Hematopoietic multipotent progenitor cell treated with erythropoietin and hydrocortisone succinate and interleukin-3 and kit ligand, for 4 days (in vitro differentiated cells): Measurements from ENCODE around the gene METAP2.

Source experiments
- DNase-seq: peaks from one replicate; pipeline ENCODE4 v3.0.0-alpha.2; 2015

Gene METAP2

DNA sequence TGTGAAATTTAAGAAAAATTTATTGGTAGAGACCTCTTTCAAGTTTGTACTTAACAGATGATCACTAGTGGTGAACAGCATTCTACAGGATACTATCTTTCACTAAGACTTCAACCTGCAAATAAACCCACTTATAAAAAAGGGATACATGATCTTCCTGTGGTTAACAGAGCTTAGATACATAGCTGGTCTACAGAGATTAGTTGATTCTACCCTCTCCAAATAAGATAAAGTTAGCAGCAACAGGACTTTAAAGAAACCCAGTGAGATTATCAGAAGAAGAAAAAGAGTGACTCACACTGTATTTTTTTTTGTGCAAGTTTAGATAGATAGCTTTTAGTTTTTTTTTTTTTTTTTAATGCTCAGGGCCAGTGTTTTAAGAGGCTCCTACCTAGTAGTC is 42.8 kb downstream of the METAP2 start:
- DNase-seq: peak; percentile 89

DNA sequence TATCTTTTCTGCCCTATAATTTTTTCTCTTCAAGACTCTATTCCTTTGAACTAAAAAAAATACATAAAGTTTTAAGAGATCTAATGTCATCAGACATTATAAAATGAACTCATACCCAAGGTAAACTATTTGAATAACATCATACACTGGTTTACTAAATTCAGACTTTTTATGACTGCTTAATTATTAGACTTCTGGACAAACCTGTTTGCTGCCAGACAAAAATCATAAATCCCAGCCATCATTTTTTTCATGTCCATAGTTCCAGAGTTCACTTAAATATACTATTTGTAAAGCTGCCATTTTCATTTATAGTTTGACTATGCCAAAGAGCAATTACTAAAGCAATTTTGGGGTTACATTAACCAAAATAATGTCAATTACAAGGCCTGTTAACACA is 43.3 kb downstream of the METAP2 start:
- no peak for DNase-seq

DNA sequence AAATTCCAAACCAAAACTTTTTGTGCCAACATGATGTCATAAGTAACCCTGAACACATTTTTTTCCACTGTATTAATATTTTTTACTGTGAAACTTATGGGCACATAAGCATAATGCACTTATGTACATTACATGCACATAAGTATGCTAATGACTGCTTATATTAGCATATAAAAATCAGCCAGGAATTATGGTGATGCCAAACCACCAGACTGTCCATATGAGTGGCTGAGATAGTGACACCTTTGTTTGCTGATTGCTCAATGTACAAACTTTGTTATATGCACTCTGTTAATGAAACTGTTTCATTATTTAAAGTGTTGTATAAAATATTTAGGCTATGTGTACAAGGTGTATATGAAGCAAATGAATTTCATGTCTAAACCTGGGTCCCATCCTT is 45.0 kb downstream of the METAP2 start:
- DNase-seq: peak; percentile 40

DNA sequence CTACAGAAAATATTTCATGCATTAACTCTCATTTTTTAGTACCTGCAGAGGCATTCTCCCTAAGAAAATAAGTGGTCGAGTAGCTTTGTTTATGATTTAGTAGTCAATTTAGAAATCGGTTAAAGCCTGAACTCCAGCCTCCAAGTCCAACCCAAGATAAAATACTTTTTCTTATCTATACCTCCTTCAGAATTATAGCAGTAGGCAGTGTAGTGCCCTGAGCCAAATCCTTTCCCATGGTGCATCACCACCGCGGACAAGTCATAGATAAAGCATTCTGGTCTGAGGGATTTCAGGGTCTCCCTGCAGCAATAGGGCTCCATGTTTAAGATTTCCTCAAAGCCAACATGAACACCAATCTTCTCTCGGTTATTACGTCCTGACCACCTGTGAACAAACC is 46.9 kb downstream of the METAP2 start:
- peak; percentile 44 for DNase-seq

DNA sequence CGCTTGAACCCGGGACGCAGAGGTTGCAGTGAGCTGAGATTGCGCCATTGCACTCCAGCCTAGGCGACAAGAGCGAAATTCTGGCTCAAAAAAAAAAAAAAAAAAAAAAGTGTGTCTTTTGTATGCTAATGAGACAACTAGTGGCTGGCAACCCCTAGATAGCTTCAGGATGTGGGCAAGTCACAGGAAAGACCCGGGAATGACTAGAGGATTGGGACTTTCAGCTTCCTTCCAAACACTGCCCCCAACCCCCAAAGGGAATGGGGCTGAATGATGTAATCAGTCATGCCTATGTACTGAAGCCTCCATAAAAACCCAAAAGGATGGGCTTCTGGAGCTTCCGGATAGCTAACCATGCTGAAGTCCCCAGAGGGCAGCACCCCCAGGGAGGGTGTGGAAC is 48.7 kb downstream of the METAP2 start:
- no peak for DNase-seq

DNA sequence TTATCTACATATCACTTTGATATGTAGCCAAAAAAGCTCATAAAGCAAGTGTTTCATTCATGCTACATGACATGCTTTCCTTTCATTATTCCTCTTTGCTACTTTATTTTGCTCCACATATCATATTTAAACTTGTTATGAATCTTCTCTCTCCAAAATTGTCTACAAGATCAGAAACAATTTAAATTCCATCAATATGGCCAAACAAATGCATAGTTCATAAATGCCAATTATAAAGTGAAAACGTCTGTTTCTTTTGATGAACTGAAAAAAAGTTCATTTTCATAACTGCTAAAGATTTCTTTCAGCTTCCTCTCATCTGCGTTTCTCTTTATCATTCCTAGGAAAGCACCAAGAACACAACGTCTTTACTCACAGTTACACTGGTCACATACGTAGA is 54.5 kb downstream of the METAP2 start:
- DNase-seq: no peak

DNA sequence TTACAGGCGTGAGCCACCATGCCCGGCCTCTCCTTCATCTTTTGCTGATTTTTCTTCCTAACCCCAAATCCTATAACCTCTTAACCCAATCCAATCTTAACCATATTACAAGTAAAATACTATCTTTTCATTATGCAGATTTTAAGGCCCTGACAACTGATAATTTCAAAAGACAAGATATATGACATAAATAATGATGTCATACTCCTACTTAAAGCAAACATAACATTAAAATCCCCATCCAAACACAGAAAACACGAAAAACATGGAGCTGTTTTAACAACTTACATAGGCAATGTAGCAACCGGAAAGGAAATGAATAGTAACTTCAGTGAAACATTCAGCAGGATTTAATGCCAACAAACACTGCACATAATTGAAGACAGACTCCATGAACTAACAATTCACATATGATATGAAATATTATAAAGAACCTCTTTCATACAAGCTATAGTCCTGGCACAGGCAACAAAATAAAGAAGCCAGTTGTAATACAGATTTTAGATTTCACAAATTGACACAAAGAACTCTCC is 55.8 kb downstream of the METAP2 start:
- DNase-seq: no peak

DNA sequence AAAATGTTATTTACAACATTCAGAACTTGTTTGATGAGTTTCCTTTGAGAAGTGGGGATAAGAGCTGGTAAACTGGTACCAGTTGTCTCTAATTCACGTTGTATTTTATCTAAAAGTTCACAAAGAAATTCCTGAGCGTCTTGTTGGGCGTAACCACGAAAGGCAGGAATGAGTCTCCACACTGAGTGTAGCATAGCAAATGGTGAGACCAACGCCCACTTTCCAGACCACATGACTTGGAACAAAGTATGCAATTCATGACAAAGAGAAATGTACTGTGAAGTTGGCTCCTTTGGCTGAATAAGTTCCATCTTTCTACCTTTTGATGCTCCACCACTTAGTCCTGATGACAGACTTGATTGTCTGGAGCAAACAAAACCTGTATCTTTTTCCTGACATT is 58.9 kb downstream of the METAP2 start:
- no peak for DNase-seq

DNA sequence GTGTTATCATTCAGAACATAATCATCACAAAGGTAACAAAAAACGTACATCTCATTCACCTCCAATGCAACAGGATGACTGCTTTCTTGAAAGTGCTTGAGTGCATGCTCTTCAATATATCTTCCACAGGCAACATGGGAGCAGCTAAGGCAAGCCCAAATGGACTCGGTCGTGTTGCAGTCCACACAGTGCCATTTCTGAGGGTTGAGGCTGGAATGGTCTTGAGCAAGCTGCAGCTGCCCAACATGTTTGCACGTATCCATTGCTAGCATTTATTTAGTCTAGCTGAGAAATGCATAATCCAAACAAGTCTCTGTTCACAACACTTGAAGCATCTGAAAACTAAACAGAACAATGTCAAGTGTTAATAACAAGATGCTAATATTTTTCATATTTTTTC is 60.0 kb downstream of the METAP2 start:
- DNase-seq: no peak

DNA sequence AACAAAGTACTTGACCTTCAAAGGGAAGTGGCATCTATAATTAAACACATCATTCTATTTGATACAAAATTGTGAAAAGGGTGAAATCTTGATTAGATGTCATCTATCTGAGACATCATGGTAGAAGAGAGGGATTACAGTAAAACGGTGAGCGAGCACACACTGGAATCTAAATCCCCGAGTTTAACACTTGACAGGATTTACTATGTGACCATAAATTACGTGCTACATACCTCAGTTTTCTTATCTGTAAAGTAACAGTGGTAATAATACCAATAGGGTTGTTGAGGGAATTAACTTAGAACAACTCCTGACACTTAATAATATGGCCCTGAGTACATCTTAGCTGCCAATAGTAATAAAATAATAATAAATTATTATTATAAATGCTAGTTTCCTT is 64.1 kb downstream of the METAP2 start:
- DNase-seq: no peak

DNA sequence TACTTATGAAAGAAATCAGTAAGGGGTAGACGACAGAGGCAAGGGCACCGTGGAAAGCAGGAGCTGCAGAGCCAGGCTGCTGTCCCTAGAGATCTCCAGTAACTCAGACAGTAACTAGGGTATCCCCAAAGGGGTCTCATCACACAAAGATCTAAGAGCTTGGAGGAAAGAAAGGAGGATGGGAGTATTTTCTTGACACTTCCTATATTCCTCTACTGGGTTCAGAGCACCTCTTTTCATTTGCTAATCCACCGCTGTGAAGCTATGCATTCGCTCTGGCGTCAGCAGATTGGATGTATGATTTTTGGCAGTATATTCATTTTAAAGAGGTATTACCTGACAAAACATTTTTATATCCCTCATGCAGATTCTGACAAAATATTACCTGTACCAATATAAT is 64.7 kb downstream of the METAP2 start:
- DNase-seq: no peak

DNA sequence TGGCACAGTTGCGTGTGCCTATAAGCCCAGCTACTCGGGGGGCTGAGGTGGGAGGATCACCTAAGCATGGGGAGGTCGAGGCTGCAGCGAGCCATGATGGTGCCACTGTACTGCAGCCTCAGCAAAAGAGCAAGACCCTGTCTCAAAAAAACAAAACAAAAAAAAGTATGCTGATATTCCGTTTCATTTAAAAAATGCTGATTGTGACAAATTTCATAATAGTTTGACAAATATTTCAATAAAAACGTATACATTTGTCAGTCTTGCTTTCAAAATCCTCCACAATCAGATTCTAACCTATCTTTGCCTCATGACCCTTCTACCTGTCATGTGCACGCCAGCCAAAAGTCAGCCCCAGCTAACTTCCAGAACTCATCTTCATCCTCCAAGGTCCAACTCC is 67.5 kb downstream of the METAP2 start:
- no peak for DNase-seq

DNA sequence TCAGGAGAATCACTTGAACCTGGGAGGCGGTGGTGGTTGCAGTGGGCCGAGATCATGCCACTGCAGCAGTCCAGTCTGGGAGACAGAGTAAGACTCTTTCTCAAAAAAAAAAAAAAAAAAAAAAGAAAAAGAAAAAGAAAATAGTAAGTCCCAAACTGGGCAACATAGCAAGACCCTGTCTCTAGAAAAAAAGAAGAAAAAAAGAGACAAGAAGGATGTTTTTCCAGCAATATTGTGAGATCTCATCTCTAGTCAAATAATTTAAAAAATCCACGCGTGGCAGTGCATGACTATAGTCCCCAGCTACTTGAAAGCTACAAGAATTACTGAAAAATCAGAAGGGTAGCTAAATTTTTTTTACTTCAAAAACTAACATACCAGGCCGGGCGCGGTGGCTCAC is 69.4 kb downstream of the METAP2 start:
- no peak for DNase-seq

DNA sequence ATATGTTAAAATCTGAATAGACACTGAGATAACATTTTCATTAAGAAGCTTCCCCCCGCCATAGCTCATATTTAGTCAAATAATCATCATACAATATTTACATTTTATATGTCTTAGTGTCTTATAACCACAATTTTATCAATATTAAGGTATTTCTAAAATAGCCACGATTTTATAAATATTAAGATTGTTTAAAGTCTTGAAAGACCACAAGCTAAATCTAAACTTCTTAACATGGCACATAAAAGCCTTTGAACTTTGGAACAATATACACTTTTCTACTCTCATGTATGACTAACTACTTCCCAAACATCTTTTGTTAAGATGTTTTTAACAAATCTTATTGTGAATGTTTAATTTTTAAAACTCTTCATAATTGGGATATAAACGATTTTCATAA is 70.8 kb downstream of the METAP2 start:
- DNase-seq: no peak

DNA sequence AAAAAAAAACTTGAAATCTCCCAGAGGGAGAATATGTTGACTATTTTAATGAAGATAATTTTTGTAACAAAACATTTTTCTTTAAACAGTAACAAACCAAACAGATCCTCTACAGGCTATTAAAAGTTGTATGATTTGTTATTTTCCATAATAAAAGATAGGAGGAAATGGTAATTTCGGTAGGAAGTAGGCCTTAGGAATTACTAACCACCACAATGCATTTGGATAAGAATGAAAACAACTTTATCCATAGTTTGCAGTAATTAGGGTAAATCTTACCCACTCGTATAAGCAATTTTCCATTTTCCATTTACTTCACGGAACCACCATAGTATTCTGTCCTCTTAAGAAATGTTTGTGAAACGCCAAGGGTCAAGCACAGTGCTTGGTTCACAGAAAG is 71.4 kb downstream of the METAP2 start:
- DNase-seq: no peak

DNA sequence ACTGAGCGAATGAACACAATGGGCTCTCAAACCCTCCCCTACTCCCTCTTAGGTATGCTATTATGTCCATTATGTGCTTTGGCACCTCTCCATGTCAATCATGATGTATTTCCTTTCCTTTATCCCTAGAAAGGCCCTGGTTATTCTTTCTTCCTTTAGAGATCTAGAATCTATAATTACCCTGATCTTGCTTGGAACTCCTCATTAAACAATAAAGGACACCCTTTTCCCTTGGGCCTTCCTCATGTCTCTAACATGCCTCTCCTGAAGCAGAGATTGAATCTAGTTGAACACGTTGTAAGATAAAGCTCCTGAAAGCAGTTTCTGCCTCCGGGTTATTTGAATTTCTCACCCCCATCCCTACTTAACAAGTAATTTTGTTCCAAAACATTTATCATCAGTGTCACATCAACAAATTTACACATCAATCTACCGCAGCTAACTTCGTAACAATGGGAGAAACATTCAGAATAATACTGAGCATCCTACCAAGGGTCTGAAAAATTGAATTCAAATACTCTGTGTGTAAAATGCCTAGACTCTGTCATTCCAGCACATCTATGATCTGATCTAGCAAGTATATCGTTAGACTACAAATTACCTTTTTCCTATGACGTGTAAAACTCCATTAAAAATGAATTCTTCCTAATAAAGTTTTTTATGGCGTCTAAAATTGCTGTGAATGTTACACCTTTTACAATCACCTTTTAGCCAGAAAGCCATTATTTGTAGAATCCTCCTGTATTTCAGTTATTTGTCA is 72.0 kb downstream of the METAP2 start:
- DNase-seq: no peak

DNA sequence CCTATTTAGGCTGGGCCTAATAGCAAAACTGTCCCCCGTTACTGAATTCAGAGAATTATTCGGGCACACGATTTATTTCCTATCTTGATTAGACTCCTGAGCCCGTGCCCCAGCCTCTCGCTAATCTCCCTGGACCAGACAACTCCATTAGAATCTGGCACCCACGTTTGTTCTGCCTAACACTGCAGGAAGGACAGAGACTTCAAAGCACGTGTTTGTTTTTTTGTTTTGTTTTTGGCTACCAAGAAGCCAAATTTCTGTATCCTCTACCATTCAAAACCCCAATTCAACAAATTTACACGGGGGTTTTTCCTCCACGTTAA is 72.5 kb downstream of the METAP2 start:
- DNase-seq: peak; percentile 51

DNA sequence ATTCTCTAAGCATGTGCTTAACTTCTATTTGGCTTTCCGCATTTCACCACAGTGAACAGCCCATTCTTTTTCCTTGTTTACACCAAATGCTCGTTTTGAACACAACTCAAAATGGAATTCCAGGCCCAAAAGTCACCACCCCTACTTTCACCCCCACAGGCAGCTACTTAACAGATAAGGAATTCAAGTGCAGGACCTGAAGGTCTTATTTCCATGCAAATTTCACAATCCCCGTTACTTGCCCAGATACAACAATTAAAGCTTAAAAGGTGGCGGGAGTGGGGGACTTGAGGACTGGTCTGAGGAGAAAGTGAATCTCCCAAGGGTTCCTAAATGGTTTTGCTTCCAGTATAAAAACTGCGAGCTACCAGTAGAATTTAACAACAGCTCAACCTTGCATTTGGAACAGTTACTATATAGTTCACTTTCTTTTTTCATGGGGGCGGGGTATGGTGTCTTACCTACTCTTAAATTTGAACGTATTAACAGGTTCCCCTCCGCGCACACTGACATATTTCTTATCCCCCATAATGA is 73.6 kb downstream of the METAP2 start:
- peak; percentile 15 for DNase-seq

DNA sequence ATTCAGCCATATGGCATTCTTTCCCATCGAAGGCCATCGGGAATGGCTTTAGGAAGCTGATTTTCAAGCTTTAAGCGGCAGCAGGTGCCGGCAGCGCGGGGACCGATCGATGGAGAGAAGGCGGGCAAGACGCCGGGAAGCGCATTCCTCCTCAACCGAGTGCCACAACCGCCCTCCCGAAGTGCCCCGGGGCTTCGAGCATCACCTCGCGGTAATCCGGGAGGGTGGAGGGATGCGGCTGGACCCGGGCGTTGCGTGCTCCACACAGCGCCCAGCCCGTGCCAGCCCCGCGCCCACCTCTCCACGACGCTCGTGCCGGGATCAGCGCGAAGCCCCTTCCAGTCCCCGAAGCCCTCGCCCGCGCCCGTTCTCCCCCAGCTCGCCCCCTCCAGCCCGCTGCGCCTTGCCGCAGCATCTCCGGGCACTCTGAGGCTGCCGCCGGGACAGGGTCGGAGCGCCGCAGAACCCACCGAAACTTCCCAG is 74.1 kb downstream of the METAP2 start:
- DNase-seq: peak; percentile 38

DNA sequence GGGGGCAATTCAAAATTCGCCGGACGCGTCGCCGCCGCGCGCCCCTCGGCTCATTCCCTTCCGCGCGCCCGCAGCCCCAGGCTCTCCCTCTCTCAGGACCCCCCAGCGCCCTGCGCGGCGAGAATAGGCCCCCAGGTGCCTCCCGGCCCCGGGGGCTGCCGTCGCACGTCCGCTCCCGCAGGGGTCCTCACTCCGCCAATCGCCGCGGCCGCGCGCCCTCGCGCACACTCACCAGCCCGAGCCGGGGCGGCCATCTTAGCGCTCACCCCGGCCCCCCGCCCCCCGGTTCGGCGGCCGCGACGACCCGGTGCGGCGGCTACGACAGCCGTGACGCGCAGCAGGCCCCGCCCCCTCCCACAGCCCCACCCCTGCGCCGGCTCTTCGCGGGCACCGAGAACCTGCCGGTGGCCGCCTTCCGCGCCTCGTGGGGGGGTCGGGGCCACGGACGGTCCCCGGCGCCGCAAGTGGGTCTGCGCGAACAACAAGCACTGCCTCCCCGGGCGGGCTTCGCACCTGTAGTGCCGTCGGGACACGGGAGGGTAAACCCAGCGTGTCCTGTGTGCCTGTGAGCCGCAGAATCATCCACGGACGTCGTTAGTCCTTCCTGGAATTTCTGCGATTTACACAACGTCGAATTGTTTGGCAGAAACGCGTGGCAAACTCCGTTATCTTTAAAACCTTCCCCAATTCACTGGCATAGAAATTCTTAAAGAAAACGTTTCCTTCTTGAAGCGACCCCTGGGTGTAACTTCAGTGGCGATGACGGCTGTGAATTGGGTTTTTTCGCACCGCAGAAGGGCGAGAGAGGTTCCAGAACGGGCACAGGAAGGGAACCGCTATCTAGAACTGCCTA is 74.8 kb downstream of the METAP2 start:
- DNase-seq: peak; percentile 64

DNA sequence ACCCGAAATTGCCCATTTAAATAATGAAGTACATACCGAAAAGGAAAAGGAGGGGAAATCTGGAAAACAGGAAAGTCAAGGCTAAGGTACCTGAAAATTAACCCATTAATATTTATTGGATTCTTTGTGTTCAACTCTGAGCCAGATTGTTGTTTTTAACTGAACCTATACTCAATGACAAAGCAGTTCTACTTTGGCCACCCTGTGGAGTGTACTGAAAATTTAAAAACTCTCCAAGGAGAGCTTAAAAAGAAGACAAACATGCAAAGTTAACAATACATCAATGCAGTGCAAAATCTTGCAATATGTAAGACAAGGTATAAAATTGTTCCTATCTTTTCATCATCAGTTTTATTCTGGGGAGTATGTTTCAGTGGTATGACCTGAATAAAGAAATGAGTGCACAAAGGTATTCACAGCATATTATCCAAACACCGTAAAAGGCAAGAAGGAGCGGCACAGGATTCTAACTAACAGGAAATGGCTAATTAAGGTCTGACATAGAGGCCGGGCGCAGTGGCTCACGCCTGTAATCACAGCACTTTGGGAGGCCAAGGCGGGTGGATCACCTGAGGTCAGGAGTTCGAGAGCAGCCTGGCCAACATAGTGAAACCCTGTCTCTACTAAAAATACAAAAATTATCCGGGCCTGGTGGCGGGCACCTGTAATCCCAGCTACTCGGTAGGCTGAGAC is 75.6 kb downstream of the METAP2 start:
- no peak for DNase-seq

DNA sequence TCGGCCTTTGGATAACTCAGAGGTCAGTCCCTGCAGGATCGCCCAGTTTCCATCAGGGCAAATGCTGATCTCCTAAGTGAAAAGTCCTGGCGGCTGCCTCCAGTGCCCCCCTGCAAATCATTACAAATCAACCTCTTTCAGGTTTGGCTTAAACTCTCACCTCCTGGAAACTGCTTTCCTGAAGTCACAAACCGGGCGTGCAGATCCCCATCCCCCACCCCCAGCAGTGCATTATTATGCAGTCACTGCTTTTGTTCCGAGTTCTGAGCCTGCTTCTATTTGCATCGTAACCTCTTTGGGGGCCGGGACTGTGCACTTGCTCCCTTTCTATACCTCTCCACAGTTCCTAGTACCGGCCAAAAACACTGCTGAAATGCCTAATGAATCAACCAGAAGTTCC is 77.4 kb downstream of the METAP2 start, which contains the start of gene USP44:
Gene USP44, minus strand, starts transcription at position 172 of the 400 bp plus-strand sequence. CDS start 17,220 bp downstream, outside the sequence.
- no peak for DNase-seq

DNA sequence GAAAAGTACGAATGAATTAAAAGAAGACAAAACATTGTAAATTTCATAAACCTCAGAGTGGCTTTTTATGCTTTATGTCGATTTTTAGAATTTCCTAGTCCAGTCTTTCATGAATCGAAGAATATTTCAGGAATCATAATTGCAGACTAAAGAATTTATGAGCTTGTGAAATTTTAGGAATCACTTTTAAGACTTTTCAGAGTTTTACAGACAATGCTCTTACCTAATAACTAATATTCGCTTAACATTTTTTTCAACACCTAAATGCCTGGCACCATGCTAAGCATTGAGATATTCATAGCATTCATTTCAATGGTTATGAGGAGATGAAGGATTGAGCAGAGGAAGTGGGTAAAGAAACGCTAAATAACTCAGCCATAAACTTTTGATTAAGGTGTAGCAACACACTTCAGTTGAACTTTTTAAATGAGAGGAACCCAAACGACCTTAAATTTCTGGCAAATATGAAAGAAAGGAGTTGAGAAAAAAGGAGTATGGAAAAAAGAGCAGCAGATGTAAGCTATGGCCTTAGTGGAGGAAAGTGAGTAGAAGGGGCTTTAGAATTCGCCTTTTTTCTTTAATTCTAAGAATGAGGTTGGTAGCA is 78.1 kb downstream of the METAP2 start:
- no peak for DNase-seq
